ENCODE data around the gene ARL15. TPM values are rescaled to one million over a fixed set of nuclear protein-coding genes. Genes with fewer than 3 reads are reported as not detected.

The ARL15 gene
- total and polyA plus RNA-seq, 2 of the 8 experiments (the other 6 are each of a cell fraction or from before 2014, with no cell fraction given), result 9.9 to 21.2 TPM

DNA sequence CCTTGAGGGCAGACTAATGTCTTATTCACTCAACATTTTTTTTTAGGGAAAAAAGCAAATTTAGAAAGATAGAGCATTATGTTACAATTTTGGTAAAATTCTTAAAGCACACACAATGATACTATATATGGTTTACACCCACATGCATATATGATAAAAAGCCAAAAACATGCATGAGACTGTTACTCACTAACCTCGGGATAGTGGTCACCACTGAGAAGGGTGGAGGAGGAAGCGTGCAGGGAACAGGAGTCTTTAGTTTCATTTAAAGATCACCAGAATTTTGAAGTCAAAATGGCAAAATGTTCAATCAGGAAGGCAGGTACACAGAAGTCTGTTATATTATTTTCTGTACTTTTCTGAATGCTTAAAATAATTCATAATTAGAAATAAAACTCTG lies 9.2 kb downstream of the ARL15 start:
- POLR2A ChIA-PET (ENCODE audit: partially characterized antibody), result interaction anchor here (3.9 to 4.0 kb wide), 2 partner anchors 9 to 10 kb away, joined by 11 to 27 read pairs; partner anchors contain the start of gene ARL15
- Histone ChIP-seq H3K79me2 (ENCODE audit: control insufficient read depth in 1 of 2, insufficient read depth in 2 of 2, low read length in 2 of 2) (peaks cover 5 to 75% of the 10 kb centered on the region in 2 experiments; a peak in 3 of 4 replicates), H3K56ac (replicated peaks; ENCODE audit: insufficient read length, low read depth, low read length) (no peak overlapping the region)

More for the DNA sequence above, 9.2 kb downstream of the ARL15 start:
- Histone ChIP-seq H2BK12ac (ENCODE audit: low read depth, low read length) (no peak overlapping the region), H3K79me1 (ENCODE audit: low read depth, low read length) (peaks cover 4% of the 10 kb centered on the region), H3K18ac (ENCODE audit: extremely low read depth, low read length) (no peak overlapping the region), H2BK5ac (ENCODE audit: low read depth, low read length) (no peak overlapping the region), H3K9me3 (ENCODE audit: insufficient read depth in 2 of 2, low read depth in 1 of 2, low read length in 1 of 2) (no peaks in the 10 kb centered on the region), H2BK20ac (ENCODE audit: low read length) (no peak overlapping the region), H3K4me3 (ENCODE audit: extremely low read depth in 1 of 4, insufficient read depth in 2 of 4, low read depth in 3 of 4, low read length in 4 of 4) (no peak overlapping the region), H3K4me1 (replicated peaks in 1 of 4; ENCODE audit: control insufficient read depth in 3 of 4, insufficient read depth in 4 of 4, low read length in 3 of 4) (peaks cover 0 to 16% (median 9%) of the 10 kb centered on the region in 4 experiments; a peak in 5 of 7 replicates), H3K27ac (ENCODE audit: low read depth, low read length) (no peak overlapping the region), H2AFZ (ENCODE audit: low read length) (no peak overlapping the region), H2BK120ac (replicated peaks; ENCODE audit: low read depth, low read length) (no peak overlapping the region), H3K4ac (replicated peaks; ENCODE audit: insufficient read length, low read depth, low read length) (no peak overlapping the region), H2AK5ac (ENCODE audit: low read depth, low read length) (no peak overlapping the region), H3K4me2 (ENCODE audit: insufficient read depth in 1 of 2, low read depth in 2 of 2, low read length in 2 of 2) (no peak overlapping the region), H3K9ac (replicated peaks in 1 of 4; ENCODE audit: extremely low read depth in 1 of 4, low read depth in 3 of 4, low read length in 3 of 4) (no peak overlapping the region), H4K5ac (ENCODE audit: insufficient read length, low read depth, low read length) (no peak overlapping the region), H4K8ac (ENCODE audit: extremely low read depth, insufficient read depth, low read length) (no peak overlapping the region), H3K36me3 (ENCODE audit: control insufficient read depth in 2 of 4, insufficient read depth in 4 of 4, low read length in 3 of 4) (no peaks in the 10 kb centered on the region), H4K91ac (replicated peaks; ENCODE audit: insufficient read length, low read length) (no peak overlapping the region), H3K14ac (ENCODE audit: insufficient read length) (no peak overlapping the region), H2BK15ac (ENCODE audit: low read length) (no peak overlapping the region), H3K23me2 (ENCODE audit: low read depth, low read length) (no peaks in the 10 kb centered on the region), H4K20me1 (replicated peaks in 1 of 2; ENCODE audit: control insufficient read depth in 1 of 2, insufficient read depth in 2 of 2, low read length in 2 of 2) (peaks cover 0 to 6% of the 10 kb centered on the region in 2 experiments), H3K27me3 (replicated peaks in 1 of 4; ENCODE audit: control insufficient read depth in 3 of 4, extremely low read depth in 1 of 4, insufficient read depth in 3 of 4, low read length in 3 of 4) (no peaks in the 10 kb centered on the region), H3K23ac (ENCODE audit: insufficient read length) (no peak overlapping the region)
- DNase-seq (ENCODE audit: low read depth in 1 of 2, low spot score in 2 of 2), result no peak
- TF ChIP-seq SP1 (IDR thresholded peaks at IDR 0.05; ENCODE audit: low read depth, low read length) (no peak), POLR2A (IDR thresholded peaks at IDR 0.05; ENCODE audit: control extremely low read depth in 1 of 2, low read depth in 2 of 2, low read length in 2 of 2) (no peak), EZH2 (IDR thresholded peaks at IDR 0.05; ENCODE audit: low read depth, low read length, severe bottlenecking) (no peak), BACH1 (IDR thresholded peaks at IDR 0.05; ENCODE audit: low read length) (no peak), PHF8 (conservative IDR thresholded peaks at IDR 0.05; ENCODE audit: low read depth, low read length) (no peak), TEAD4 (IDR thresholded peaks at IDR 0.05; ENCODE audit: low read depth, low read length) (no peak)
- CTCF ChIA-PET (ENCODE audit: partially characterized antibody), result interaction anchor here (1.0 to 1.9 kb wide), 5 partner anchors 9 to 189 kb away, joined by 3 to 5 read pairs (median 4); partner anchors contain the start of gene ARL15
- no peak for FAIRE-seq
- 49% methylated on average over 2 of the region's 2 CpGs; no CpG with 5 or more reads in 1 of the 2 experiments for WGBS, 2 experiments (ENCODE audit: extremely low coverage in 1 of 2, insufficient coverage in 1 of 2, insufficient read length in 1 of 2, insufficient replicate concordance in 2 of 2, low coverage in 1 of 2, low lambda C conversion rate in 2 of 2, missing lambda C conversion rate in 1 of 2)

Measured in H1 (cell line).